Skeletal muscle tissue (tissue), 4 donors: Measurements from ENCODE around the gene IL15RA. TPM values are rescaled to one million over a fixed set of nuclear protein-coding genes. Genes with fewer than 3 reads are reported as not detected.
"Not testable (repeated sequence)": the region's sequence is repeated elsewhere in the genome, so short reads cannot be mapped to it uniquely, and the experiment has no call there.

Source experiments
- H3K27ac ChIP-seq: one replicate; pipeline ENCODE4 v1.7.0; 2013; ENCODE audit warnings: mild to moderate bottlenecking, low read depth, low read length, inconsistent platforms
- H3K27me3 ChIP-seq, 3 donors: one replicate each; pipeline ENCODE4 v1.7.0; 2013; ENCODE audit warnings: low read length in 3 of 3; ENCODE audit not compliant: control insufficient read depth in 3 of 3, insufficient read depth in 3 of 3
- H3K36me3 ChIP-seq, 3 donors: one replicate each; pipeline ENCODE4 v1.7.0; 2013; ENCODE audit warnings: low read length in 3 of 3; ENCODE audit not compliant: control insufficient read depth in 3 of 3, insufficient read depth in 3 of 3
- H3K4me1 ChIP-seq, 3 donors: one replicate each; pipeline ENCODE4 v1.7.0; 2013; ENCODE audit warnings: low read length in 3 of 3, mild to moderate bottlenecking in 3 of 3; ENCODE audit not compliant: control insufficient read depth in 3 of 3, insufficient read depth in 3 of 3
- H3K4me3 ChIP-seq, 3 donors: one replicate each; pipeline ENCODE4 v1.7.0; 2013; ENCODE audit warnings: low read length in 3 of 3
- H3K9ac ChIP-seq, 3 donors: one replicate each; pipeline ENCODE4 v1.7.0; 2013; ENCODE audit warnings: low read length in 3 of 3, mild to moderate bottlenecking in 3 of 3, moderate library complexity in 2 of 3, low read depth in 1 of 3
- H3K9me3 ChIP-seq, 3 donors: one replicate each; pipeline ENCODE4 v1.7.0; 2013; ENCODE audit warnings: low read length in 3 of 3; ENCODE audit not compliant: control insufficient read depth in 3 of 3
- total RNA-seq: library from RNA; depleted of rRNA; stranded (reverse); fragments of >200 nt; gene quantifications from one replicate; pipeline ENCODE4 v1.2.3, GENCODE V29; 2014
- donor health status: Osteomylitis.

IL15RA gene
- total RNA-seq, 1 donor from 2014 or later = 1.6 TPM

DNA sequence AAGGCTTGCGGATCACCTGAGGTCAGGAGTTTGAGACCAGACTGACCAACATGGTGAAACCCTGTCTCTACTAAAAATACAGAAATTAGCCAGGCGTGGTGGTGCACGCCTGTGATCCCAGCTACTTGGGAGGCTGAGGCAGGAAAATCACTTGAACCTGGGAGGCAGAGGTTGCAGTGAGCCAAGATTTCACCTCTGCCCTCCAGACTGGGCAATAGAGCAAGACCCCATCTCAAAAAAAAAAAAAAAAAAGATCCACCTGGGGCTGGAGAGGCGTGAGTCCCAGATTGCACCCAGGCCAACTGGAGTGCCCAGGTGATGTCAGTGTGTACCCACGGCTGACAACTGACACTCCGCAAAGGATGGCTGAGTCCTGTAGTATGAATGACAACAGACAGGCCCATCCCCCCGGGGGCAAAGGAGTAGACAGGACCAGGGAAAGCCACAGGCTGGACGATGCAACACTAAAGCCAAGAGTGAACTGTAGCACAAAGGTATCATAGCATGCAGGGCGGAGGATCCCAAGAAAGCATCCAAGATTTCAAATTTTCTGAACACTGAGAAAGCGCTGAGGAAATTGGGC lies 14.9 kb downstream of the IL15RA start:
- not testable (repeated sequence) for H3K4me1 ChIP-seq, H3K4me3 ChIP-seq, H3K27me3 ChIP-seq, H3K27ac ChIP-seq, H3K9me3 ChIP-seq, H3K9ac ChIP-seq
- H3K36me3 ChIP-seq = peaks cover 32 to 36% (median 35%) of the 10 kb centered on the region in 3 donors

DNA sequence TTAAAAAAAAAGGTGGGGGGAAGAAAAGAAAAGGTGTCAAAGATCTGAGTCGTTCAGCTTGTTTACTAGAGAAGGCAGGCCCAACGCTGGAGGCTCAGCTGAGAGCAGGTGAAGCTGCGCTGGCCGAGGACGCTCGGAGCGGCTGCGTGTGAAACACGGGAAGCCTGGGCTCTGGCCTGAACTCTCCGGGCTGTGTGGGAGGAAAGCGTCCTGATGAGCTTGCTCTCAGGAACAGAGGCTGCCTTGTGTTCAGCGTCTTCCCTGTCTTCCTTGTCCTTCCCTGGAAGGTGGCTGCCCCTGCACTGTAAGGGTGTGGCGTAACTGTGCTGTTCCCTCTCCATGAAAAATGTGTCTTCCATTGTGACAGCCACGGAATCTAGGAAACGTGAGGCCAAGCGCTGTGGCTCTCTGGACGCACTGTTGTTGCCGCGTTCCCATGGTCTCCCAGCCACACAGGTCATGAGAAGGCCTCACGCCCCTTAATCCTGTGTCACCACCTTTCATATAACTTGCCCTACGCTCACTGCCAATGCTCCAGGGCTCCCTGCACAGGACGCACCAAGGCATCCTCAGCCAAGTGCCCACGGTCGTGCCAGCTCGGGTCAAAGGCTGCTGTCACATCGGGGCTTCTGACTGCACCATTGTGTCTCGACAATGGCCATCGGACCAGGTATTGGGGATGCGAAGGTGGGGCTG lies 15.8 kb downstream of the IL15RA start:
- no peak overlapping the region for H3K27ac ChIP-seq
- no peaks in the 10 kb centered on the region for H3K27me3 ChIP-seq
- no peaks in the 10 kb centered on the region for H3K9me3 ChIP-seq
- no peaks in the 10 kb centered on the region for H3K4me1 ChIP-seq
- H3K36me3 ChIP-seq = peaks cover 34 to 36% (median 35%) of the 10 kb centered on the region in 3 donors
- H3K4me3 ChIP-seq = no peak overlapping the region
- H3K9ac ChIP-seq = no peak overlapping the region

DNA sequence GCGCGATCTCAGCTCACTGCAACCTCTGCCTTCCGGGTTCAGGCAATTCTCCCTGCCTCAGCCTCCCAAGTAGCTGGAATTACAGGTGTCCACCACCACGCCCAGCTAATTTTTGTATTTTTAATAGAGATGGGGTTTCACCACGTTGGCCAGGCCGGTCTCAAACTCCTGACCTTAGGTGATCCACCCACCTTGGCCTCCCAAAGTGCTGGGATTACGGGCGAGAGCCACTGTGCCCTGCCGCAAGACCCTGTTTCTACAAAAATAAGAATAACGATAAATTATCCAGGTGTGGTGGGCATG lies 16.4 kb downstream of the IL15RA start:
- not testable (repeated sequence) for H3K9ac ChIP-seq, H3K9me3 ChIP-seq, H3K4me1 ChIP-seq, H3K27me3 ChIP-seq, H3K27ac ChIP-seq, H3K4me3 ChIP-seq
- H3K36me3 ChIP-seq = peaks cover 34 to 39% (median 36%) of the 10 kb centered on the region in 3 donors

DNA sequence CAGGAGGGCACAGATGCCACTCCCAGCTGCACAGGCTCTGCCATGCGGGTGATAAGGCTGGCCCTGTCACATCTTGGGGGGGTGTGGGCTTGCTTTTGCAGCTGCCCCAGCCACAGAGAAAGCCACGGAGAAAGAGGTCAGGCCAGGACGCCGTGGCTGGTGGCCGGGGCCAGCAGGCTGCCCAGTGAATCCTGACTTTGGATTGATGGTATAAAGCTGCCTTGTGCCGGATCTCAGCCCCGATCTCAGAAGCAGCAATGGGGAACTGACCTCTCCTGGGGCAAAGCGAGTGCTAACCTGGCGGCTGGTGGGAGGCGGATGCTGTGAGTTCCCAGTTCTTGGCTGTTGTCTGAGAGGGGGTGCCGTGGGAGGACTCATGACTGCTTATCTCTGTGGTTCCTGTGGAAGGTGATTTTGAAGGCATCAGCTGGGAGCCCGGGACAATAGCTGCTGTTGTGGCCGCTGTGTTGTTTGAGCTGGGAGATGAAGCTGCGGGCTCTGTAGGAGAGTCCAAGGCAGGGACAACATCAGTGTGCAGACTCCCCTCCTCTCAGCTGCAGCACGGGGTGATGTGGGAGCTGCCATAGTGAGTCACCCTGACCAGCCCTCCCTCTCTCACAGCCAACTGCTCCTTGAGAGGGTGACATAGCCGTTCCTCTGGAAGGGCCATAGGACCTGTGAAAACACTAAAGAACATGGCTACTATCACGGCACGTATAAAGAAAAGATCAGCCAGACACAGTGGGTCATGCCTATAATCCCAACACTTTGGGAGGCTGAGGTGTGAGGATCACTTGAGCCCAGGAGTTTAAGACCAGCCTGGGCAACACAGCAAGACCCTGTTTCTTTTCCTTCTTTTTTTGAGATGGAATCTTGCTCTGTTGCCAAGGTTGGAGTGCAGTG lies 17.0 kb downstream of the IL15RA start:
- Histone ChIP-seq H3K9ac (no peak overlapping the region), H3K9me3 (no peaks in the 10 kb centered on the region), H3K27me3 (no peaks in the 10 kb centered on the region), H3K4me1 (no peaks in the 10 kb centered on the region), H3K36me3 (peaks cover 30 to 41% (median 35%) of the 10 kb centered on the region in 3 donors), H3K4me3 (no peak overlapping the region), H3K27ac (no peak overlapping the region)

DNA sequence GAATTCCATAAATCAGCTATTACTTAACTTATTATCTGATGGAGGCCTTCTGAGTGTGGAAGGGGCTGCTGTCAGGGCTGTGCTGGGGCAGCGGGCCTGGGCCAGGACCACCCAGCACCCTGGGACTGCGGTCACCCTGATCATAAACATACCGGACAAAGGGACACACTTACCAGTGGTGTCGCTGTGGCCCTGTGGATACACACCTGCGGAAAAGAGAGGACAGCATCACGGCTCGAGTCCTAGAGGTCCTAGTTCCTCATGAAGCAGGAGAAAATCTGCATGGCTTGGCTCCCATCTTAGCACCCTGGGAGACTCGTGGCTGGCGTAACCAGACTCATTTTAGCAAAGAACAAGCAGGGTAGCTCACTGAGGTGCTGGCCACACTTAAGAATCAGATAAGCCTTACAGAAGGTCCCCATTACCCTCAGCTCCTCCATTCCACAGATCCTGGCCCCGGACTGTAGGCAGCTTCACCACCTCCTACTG lies 17.7 kb downstream of the IL15RA start:
- peaks cover 29 to 39% (median 33%) of the 10 kb centered on the region in 3 donors for H3K36me3 ChIP-seq
- H3K4me3 ChIP-seq = no peak overlapping the region
- H3K9ac ChIP-seq = no peak overlapping the region
- H3K9me3 ChIP-seq = no peaks in the 10 kb centered on the region
- H3K27ac ChIP-seq = no peak overlapping the region
- no peaks in the 10 kb centered on the region for H3K27me3 ChIP-seq
- H3K4me1 ChIP-seq = no peaks in the 10 kb centered on the region

DNA sequence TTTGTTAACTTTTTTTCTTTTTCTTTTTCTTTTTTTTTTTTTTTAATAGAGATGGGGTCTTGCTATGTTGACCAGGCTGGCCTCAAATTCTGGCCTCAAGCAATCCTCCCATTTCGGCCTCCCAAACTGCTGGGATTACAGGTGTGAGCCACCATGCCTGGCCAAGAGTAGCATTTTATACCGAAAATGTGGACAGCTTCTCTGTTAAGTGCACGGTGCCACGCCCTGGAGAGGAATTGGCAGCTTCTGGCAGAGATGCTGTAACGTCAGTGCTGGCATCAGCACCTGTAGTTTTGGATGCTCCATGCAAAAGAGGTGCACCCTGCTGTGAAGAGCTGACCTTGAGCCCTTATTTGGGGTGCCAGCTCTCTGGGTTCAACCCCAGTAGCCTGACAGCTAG lies 18.2 kb downstream of the IL15RA start:
- H3K9ac ChIP-seq = no peak overlapping the region
- H3K4me1 ChIP-seq = no peaks in the 10 kb centered on the region
- H3K4me3 ChIP-seq = no peak overlapping the region
- no peak overlapping the region for H3K27ac ChIP-seq
- H3K27me3 ChIP-seq = no peaks in the 10 kb centered on the region
- H3K36me3 ChIP-seq = peaks cover 29 to 36% (median 33%) of the 10 kb centered on the region in 3 donors
- no peaks in the 10 kb centered on the region for H3K9me3 ChIP-seq

DNA sequence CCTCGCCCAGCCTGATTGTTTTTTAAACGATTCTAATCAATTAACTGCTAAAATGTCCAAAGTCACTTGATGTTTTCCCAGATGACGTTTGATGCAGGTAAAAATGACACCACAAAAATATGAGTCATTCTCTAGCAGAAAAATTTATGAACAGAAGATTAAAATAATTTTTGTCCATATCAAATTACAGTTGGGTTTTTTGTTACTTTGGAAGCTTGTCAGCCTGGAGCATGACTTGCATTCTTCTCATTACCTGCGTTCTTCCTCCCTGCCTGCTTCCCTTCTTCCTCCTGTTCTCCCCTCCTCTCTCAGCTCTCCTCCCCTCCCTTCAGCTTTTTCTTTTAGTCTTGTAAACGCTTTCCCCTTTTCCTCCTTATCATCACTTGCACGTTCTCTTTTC lies 18.7 kb downstream of the IL15RA start:
- H3K27me3 ChIP-seq = no peaks in the 10 kb centered on the region

DNA sequence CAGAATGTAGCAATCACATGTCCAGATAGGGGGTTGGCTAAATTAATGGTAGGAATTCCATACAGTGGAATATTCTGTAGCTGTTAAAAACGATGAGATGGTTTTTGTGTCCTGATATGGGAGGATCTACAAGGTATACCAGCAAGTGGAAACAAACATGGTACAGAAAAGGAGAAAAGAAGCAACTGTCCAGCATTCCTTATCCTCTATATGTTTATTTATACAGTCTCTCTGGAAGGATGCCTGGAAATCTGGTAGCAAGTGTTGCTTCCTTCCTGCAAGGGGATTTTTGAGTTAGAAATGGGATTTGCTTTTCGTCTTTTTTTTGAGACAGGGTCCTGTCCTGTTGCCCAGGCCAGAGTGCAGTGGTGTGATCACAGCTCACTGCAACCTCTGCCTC lies 19.3 kb downstream of the IL15RA start:
- H3K27ac ChIP-seq = no peak overlapping the region
- no peak overlapping the region for H3K4me3 ChIP-seq
- no peaks in the 10 kb centered on the region for H3K27me3 ChIP-seq
- H3K4me1 ChIP-seq = no peaks in the 10 kb centered on the region
- peaks cover 29 to 40% (median 32%) of the 10 kb centered on the region in 3 donors for H3K36me3 ChIP-seq
- H3K9me3 ChIP-seq = no peaks in the 10 kb centered on the region
- H3K9ac ChIP-seq = no peak overlapping the region

More for the DNA sequence above, 18.7 kb downstream of the IL15RA start:
- Histone ChIP-seq H3K4me3 (no peak overlapping the region), H3K36me3 (peaks cover 29 to 36% (median 34%) of the 10 kb centered on the region in 3 donors), H3K9ac (no peak overlapping the region), H3K27ac (no peak overlapping the region), H3K9me3 (no peaks in the 10 kb centered on the region), H3K4me1 (no peaks in the 10 kb centered on the region)

DNA sequence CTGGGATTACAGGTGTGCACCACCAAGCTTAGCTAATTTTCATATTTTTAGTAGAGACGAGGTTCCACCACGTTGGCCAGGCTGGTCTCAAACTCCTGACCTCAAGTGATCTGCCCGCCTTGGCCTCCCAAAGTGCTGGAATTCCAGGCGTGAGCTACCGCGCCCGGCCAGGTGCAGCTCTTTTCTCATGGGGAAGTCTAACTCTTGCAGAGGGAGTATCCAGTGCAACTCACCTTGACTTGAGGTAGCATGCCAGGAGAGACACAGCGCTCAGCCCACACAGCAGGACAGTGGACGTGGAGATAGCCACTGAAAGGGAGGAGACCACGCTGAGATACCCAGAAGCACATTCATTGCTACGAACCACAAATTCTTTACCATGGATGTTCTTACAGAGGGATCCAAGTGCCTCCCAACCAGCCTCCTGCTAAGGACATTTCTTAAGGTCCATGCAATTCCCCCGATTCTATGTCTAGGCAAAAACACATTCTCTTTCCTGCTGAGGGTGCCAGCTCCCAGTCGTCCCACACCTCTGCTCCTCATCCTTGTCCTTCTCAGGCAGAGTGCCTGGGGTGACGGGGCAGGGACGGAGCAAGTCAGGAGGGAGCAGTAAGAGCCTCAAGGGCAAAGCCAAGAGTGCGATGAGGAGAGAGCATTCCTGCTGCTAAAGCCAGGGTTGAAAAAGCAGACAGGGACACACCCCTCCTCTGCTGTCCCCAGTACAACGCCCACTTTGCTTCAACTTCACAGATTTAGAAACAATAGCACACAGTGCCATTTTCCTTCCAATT lies 21.0 kb downstream of the IL15RA start:
- H3K4me3 ChIP-seq = no peak overlapping the region
- no peaks in the 10 kb centered on the region for H3K27me3 ChIP-seq
- no peaks in the 10 kb centered on the region for H3K9me3 ChIP-seq
- H3K9ac ChIP-seq = no peak overlapping the region
- no peaks in the 10 kb centered on the region for H3K4me1 ChIP-seq
- no peak overlapping the region for H3K27ac ChIP-seq
- H3K36me3 ChIP-seq = peaks cover 24 to 30% (median 28%) of the 10 kb centered on the region in 3 donors
